HepG2 (cell line): ENCODE data around the gene USP34. TPM values are rescaled to one million over a fixed set of nuclear protein-coding genes. Genes with fewer than 3 reads are reported as not detected.

Experiments used
- PRMT3 ChIP-seq: sonication (generic); formaldehyde crosslinking; IDR thresholded peaks from 2 replicates; pipeline ENCODE4 v1.8.1; 2022; ENCODE audit warnings: low read depth, mild to moderate bottlenecking, moderate library complexity, missing genetic modification reagents, borderline replicate concordance
- TARDBP ChIP-seq: sonication (generic); formaldehyde crosslinking; IDR thresholded peaks from 2 replicates; pipeline ENCODE4 v1.8.0; 2022; ENCODE audit warnings: mild to moderate bottlenecking, missing genetic modification reagents
- ZIK1 ChIP-seq: sonication (generic); formaldehyde crosslinking; IDR thresholded peaks from 2 replicates; pipeline ENCODE4 v1.5.0; 2020; ENCODE audit warnings: mild to moderate bottlenecking, low read depth, missing genetic modification reagents, borderline replicate concordance
- ZNF577 ChIP-seq: sonication (generic); formaldehyde crosslinking; IDR thresholded peaks from 2 replicates; pipeline ENCODE4 v1.4.0; 2020; ENCODE audit warnings: mild to moderate bottlenecking, low read depth, missing genetic modification reagents, borderline replicate concordance
- polyA plus RNA-seq, 8 experiments: library from polyadenylated mRNA; depleted of rRNA in 3 of 8; stranded (reverse) in 7 of 8; unstranded in 1 of 8; fragments of >200 nt; fragmentation: Illumina TruSeq in 4 of 8; extraction: Trizol in 4 of 8; gene quantifications; 2 replicates each; pipeline versions ENCODE4 v1.2.1 to v1.2.3, GENCODE V29; 2011 to 2016; ENCODE audit warnings: low read depth in 4 of 8, missing spikeins in 1 of 8, mixed read lengths in 1 of 8; ENCODE audit not compliant: insufficient read depth in 1 of 8
- total RNA-seq, 5 experiments: library from RNA; depleted of rRNA; stranded (reverse); fragments of >200 nt; fragmentation: Illumina TruSeq; extraction: Trizol; gene quantifications; 2 replicates each; pipeline ENCODE4 v1.2.3, GENCODE V29; 2016; ENCODE audit warnings: low read depth in 1 of 5
- TF ChIP-seq, protein P1 (sequence below): sonication (generic); formaldehyde crosslinking; IDR thresholded peaks from 2 replicates; pipeline ENCODE4 v1.4.0; 2020; ENCODE audit warnings: mild to moderate bottlenecking, missing genetic modification reagents

Gene USP34
- total and polyA plus RNA-seq, 2 of the 13 experiments (the other 11 are each of a cell fraction or from before 2014, with no cell fraction given), result 99.2 to 100 TPM

DNA sequence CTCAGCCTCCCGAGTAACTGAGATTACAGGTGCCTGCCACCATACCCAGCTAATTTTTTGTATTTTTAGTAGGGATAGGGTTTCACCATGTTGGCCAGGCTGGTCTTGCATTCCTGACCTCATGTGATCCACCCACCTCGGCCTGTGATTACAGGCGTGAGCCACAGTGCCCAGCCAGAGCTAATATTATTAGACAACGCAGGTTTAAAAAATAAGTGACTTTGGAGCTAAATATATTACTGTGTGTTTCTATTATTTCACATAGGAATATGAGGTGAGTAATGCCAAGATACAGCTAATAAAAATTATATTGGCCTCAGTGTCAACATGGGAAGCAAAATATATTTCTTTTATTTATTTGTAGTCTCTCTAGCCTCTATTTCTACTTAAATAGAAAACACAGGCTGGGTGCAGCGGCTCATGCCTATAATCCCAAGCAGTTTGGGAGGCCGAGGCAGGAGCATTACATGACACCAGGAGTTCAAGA, 188.7 kb downstream of the USP34 start (continued):
- TF ChIP-seq, protein P1, sequence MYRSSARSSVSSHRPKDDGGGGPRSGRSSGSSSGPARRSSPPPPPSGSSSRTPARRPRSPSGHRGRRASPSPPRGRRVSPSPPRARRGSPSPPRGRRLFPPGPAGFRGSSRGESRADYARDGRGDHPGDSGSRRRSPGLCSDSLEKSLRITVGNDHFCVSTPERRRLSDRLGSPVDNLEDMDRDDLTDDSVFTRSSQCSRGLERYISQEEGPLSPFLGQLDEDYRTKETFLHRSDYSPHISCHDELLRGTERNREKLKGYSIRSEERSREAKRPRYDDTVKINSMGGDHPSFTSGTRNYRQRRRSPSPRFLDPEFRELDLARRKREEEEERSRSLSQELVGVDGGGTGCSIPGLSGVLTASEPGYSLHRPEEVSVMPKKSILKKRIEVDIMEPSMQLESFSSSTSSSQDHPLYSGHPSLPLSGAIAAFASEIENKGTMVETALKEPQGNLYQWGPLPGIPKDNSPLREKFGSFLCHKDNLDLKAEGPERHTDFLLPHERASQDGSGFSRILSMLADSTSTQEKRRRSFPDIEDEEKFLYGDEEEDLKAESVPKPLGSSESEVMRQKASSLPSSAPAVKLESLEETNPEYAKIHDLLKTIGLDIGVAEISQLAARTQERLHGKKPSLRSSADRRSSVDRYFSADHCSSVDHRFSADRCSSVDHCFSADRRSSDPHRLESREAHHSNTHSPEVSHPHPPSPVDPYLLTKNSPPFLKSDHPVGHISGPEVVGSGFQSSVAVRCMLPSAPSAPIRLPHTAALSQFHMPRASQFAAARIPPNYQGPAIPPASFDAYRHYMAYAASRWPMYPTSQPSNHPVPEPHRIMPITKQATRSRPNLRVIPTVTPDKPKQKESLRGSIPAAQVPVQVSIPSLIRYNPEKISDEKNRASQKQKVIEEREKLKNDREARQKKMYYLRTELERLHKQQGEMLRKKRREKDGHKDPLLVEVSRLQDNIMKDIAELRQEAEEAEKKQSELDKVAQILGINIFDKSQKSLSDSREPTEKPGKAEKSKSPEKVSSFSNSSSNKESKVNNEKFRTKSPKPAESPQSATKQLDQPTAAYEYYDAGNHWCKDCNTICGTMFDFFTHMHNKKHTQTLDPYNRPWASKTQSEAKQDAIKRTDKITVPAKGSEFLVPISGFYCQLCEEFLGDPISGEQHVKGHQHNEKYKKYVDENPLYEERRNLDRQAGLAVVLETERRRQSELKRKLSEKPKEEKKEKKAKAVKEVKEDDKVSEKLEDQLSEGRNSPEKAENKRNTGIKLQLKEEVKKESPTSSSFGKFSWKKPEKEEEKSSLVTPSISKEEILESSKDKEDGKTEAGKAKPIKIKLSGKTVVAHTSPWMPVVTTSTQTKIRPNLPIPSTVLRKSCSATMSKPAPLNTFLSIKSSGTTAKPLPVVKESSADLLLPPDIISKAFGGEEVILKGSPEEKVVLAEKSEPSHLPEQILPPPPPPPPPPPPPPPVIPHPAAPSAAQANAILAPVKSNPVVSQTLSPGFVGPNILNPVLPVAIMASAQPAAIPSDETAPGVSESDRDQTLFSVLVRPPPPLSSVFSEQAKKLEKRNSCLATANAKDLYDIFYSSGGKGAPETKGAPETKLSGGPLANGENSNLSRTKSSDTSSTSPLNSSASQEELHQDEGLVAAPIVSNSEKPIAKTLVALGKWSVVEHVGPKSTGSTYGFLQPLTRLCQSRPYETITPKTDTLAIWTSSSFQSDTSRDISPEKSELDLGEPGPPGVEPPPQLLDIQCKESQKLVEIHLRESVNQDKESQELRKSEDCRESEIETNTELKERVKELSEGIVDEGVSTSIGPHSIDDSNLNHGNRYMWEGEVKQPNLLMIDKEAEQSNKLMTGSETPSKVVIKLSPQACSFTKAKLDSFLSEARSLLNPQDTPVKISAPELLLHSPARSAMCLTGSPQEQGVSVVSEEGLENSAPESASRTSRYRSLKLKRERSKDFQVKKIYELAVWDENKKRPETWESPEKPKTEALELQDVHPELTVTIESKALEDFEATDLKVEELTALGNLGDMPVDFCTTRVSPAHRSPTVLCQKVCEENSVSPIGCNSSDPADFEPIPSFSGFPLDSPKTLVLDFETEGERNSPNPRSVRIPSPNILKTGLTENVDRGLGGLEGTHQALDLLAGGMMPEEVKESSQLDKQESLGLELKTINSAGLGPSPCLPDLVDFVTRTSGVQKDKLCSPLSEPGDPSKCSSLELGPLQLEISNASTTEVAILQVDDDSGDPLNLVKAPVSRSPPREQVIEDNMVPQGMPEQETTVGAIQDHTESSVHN (CRISPR knock-in tag), result no peak
- no peak for TF ChIP-seq TARDBP (CRISPR knock-in tag)
- TF ChIP-seq ZIK1 (CRISPR knock-in tag), result no peak
- TF ChIP-seq PRMT3 (CRISPR knock-in tag), result no peak
- TF ChIP-seq ZNF577 (CRISPR knock-in tag), result no peak
- TF ChIP-seq, all 625 proteins: peak for 0
